Panc1 (cell line): ENCODE measurements around the gene TMEM170A. TPM values are rescaled to one million over a fixed set of nuclear protein-coding genes. Genes with fewer than 3 reads are reported as not detected.

Source experiments
- ATAC-seq: fragments of 200-7000 bp; cut with Tn5 transposase; 2 replicates; pipeline ENCODE4 v1.9.1; 2020; ENCODE audit warnings: mild to moderate bottlenecking, moderate library complexity
- BruUV-seq: library from RNA; stranded (reverse); fragments of 400-500 nt; replicated peaks from 2 replicates; lab custom pipeline; 2021; lab: Mats Ljungman, UMichigan
- CTCF ChIA-PET: fragments of 300-600 bp; sonication (Branson Sonifier 250); formaldehyde crosslinking; loops from one replicate; lab custom pipeline; 2022; ENCODE audit warnings: antibody characterized with exemption; lab: Charles Lee
- POLR2A ChIA-PET: fragments of 300-600 bp; sonication (Branson Sonifier 250); formaldehyde crosslinking; loops from one replicate; lab custom pipeline; 2022; ENCODE audit warnings: antibody characterized with exemption; lab: Charles Lee
- DNase-seq: peaks from one replicate; pipeline ENCODE4 v3.0.0-alpha.2; 2010; ENCODE audit warnings: low read depth, low spot score
- H3K27ac ChIP-seq: 2 replicates; pipeline ENCODE4 v1.5.1; 2011; ENCODE audit warnings: mild to moderate bottlenecking, low read length, inconsistent platforms
- H3K27me3 ChIP-seq: fragments of 200-500 bp; sonication (Bioruptor generic); 2 replicates; pipeline ENCODE4 v1.6.0; 2014; ENCODE audit warnings: low read length, inconsistent platforms; ENCODE audit not compliant: control insufficient read depth, insufficient read depth
- H3K36me3 ChIP-seq: fragments of 200-500 bp; sonication (Bioruptor generic); 2 replicates; pipeline ENCODE4 v1.5.1; 2014; ENCODE audit warnings: inconsistent platforms, mild to moderate bottlenecking, low read length, moderate library complexity; ENCODE audit not compliant: control insufficient read depth, insufficient read depth
- H3K4me1 ChIP-seq: 2 replicates; pipeline ENCODE4 v1.5.1; 2011; ENCODE audit warnings: inconsistent platforms, mild to moderate bottlenecking, low read length, moderate library complexity; ENCODE audit not compliant: control insufficient read depth, insufficient read depth
- H3K4me3 ChIP-seq, 2 experiments: 2 replicates each; pipeline ENCODE4 v1.5.1; 2011 to 2012; ENCODE audit warnings: low read depth in 2 of 2, low read length in 2 of 2, mild to moderate bottlenecking in 2 of 2, inconsistent platforms in 1 of 2, moderate library complexity in 1 of 2
- H3K9me3 ChIP-seq: fragments of 200-500 bp; sonication (Bioruptor generic); 2 replicates; pipeline ENCODE4 v1.5.1; 2014; ENCODE audit warnings: low read depth, mild to moderate bottlenecking, inconsistent platforms, low read length, moderate library complexity; ENCODE audit not compliant: control insufficient read depth, insufficient read depth
- POLR2AphosphoS5 ChIP-seq: IDR thresholded peaks from 2 replicates; pipeline ENCODE4 v1.6.1; 2012; ENCODE audit warnings: mild to moderate bottlenecking, low read depth, low read length, moderate library complexity
- SIN3A ChIP-seq: IDR thresholded peaks from 2 replicates; pipeline ENCODE4 v1.6.1; 2012; ENCODE audit warnings: low read depth, mild to moderate bottlenecking, low read length, moderate library complexity, borderline replicate concordance; ENCODE audit not compliant: insufficient read depth
- TCF7L2 ChIP-seq: IDR thresholded peaks from 2 replicates; pipeline ENCODE4 v1.6.1; 2011; ENCODE audit warnings: mild to moderate bottlenecking, low read depth, low read length, inconsistent platforms
- in situ Hi-C: cut with HindIII; loops from 2 replicates; pipeline ENCODE4 v1.10.0; 2016; ENCODE audit warnings: low sequenced_read_pairs, low pct_unique_long_range_greater_than_20kb
- intact Hi-C: fragments of 100-400 bp; cut with micrococcal nuclease; formaldehyde crosslinking; loops from one replicate; pipeline ENCODE4 v1.10.0; 2022; ENCODE audit not compliant: unreplicated experiment
- total RNA-seq: library from RNA; stranded (reverse); gene quantifications from one replicate; pipeline ENCODE4 v1.2.1, GENCODE V29; 2021; ENCODE audit not compliant: unreplicated experiment
- TF ChIP-seq, protein P1 (sequence below), 2 experiments: IDR thresholded peaks; 2 replicates each; pipeline ENCODE4 v1.6.1; 2011 to 2012; ENCODE audit warnings: low read depth in 2 of 2, control low read depth in 1 of 2, low read length in 1 of 2, mild to moderate bottlenecking in 1 of 2, moderate library complexity in 1 of 2; ENCODE audit not compliant: insufficient read depth in 1 of 2
- TF ChIP-seq, protein P2 (sequence below): fragments of 450-650 bp; IDR thresholded peaks from 2 replicates; pipeline ENCODE4 v1.5.1; 2017; ENCODE audit warnings: mild to moderate bottlenecking

TMEM170A gene
- total RNA-seq, 1 experiment from 2014 or later = 19.0 TPM

DNA sequence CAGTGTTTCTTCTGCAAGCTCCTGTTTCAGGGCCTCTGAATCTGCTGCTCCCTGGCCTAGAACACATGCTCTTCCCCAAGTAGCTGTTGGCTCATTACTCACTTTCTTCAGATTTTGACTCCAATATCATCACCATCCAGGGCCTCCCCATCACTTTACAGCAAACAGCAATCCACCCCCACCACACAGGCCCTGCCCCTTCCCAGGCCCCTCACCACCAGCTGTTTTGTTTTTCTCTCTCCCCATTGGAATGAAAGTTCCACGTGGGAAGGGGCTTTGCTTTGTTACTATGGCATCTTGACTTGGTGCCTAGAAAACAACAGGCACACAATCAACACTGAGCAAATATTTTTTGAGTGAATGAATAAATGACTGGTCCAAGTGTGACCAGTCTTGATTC lies 4.0 kb downstream of the TMEM170A start:
- no peaks in the 10 kb centered on the region for H3K9me3 ChIP-seq
- intact Hi-C loops = no loop called here
- no peaks in the 10 kb centered on the region for H3K27me3 ChIP-seq
- DNase-seq (no peak), ATAC-seq (no peak)
- H3K36me3 ChIP-seq = no peaks in the 10 kb centered on the region
- no peak overlapping the region for H3K27ac ChIP-seq
- in situ Hi-C loops = no loop called here
- CTCF ChIA-PET = no interaction called here
- H3K4me1 ChIP-seq = no peaks in the 10 kb centered on the region; the same call in 1 of the 2 replicates
- POLR2A ChIA-PET = no interaction called here
- no TSS peak for BruUV-seq
- H3K4me3 ChIP-seq = no peak overlapping the region
- TF ChIP-seq SIN3A (no peak), TCF7L2 (no peak), POLR2AphosphoS5 (no peak)
- TF ChIP-seq, protein P1, sequence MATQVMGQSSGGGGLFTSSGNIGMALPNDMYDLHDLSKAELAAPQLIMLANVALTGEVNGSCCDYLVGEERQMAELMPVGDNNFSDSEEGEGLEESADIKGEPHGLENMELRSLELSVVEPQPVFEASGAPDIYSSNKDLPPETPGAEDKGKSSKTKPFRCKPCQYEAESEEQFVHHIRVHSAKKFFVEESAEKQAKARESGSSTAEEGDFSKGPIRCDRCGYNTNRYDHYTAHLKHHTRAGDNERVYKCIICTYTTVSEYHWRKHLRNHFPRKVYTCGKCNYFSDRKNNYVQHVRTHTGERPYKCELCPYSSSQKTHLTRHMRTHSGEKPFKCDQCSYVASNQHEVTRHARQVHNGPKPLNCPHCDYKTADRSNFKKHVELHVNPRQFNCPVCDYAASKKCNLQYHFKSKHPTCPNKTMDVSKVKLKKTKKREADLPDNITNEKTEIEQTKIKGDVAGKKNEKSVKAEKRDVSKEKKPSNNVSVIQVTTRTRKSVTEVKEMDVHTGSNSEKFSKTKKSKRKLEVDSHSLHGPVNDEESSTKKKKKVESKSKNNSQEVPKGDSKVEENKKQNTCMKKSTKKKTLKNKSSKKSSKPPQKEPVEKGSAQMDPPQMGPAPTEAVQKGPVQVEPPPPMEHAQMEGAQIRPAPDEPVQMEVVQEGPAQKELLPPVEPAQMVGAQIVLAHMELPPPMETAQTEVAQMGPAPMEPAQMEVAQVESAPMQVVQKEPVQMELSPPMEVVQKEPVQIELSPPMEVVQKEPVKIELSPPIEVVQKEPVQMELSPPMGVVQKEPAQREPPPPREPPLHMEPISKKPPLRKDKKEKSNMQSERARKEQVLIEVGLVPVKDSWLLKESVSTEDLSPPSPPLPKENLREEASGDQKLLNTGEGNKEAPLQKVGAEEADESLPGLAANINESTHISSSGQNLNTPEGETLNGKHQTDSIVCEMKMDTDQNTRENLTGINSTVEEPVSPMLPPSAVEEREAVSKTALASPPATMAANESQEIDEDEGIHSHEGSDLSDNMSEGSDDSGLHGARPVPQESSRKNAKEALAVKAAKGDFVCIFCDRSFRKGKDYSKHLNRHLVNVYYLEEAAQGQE (IDR thresholded peaks at IDR 0.05; ENCODE audit: insufficient read depth in 1 of 2, low read depth in 2 of 2, low read length in 1 of 2) = no peak
- TF ChIP-seq, protein P2, sequence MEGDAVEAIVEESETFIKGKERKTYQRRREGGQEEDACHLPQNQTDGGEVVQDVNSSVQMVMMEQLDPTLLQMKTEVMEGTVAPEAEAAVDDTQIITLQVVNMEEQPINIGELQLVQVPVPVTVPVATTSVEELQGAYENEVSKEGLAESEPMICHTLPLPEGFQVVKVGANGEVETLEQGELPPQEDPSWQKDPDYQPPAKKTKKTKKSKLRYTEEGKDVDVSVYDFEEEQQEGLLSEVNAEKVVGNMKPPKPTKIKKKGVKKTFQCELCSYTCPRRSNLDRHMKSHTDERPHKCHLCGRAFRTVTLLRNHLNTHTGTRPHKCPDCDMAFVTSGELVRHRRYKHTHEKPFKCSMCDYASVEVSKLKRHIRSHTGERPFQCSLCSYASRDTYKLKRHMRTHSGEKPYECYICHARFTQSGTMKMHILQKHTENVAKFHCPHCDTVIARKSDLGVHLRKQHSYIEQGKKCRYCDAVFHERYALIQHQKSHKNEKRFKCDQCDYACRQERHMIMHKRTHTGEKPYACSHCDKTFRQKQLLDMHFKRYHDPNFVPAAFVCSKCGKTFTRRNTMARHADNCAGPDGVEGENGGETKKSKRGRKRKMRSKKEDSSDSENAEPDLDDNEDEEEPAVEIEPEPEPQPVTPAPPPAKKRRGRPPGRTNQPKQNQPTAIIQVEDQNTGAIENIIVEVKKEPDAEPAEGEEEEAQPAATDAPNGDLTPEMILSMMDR = no peak

DNA sequence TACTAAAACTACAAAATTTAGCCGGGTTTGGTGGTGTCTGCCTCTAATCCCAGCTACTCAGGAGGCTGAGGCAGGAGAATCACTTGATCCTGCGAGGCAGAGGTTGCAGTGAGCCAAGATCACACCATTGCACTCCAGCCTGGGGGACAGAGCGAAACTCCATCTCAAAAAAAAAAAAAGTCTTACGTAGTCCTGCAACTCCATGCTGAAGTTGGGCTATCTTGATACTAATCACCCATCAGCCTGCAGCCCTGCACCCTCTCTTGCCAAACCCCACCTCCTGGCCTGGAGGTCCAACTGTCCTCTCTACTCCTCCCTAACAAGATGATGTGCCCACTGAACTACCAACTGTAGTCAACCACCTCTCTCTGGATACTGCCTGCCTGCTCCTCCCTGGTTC lies 4.8 kb downstream of the TMEM170A start:
- in situ Hi-C loops (no loop called here), intact Hi-C loops (no loop called here)
- no peak for DNase-seq
- Histone ChIP-seq H3K9me3 (no peaks in the 10 kb centered on the region), H3K27ac (no peak overlapping the region), H3K27me3 (no peaks in the 10 kb centered on the region), H3K4me1 (no peaks in the 10 kb centered on the region; the same call in 1 of the 2 replicates), H3K36me3 (no peaks in the 10 kb centered on the region), H3K4me3 (no peak overlapping the region)
- TF ChIP-seq SIN3A (no peak), TCF7L2 (no peak), POLR2AphosphoS5 (no peak)
- TF ChIP-seq, protein P2 = no peak
- CTCF ChIA-PET = no interaction called here
- POLR2A ChIA-PET = no interaction called here
- no peak for ATAC-seq
- no TSS peak for BruUV-seq
